H9 (cell line): ENCODE data around the gene UNC5B. TPM values are rescaled to one million over a fixed set of nuclear protein-coding genes. Genes with fewer than 3 reads are reported as not detected.

Experiments used
- DNase-seq: peaks from one replicate; pipeline ENCODE4 v3.0.0-alpha.2; 2017
- H2AFZ ChIP-seq: one replicate; pipeline ENCODE4 v1.6.1; 2013; ENCODE audit warnings: mild to moderate bottlenecking, low read length, control low read depth, moderate library complexity
- H2AK5ac ChIP-seq: 2 replicates; pipeline ENCODE4 v1.6.1; 2013; ENCODE audit warnings: low read length, control low read depth, mixed read lengths; ENCODE audit not compliant: insufficient read length
- H2BK120ac ChIP-seq: one replicate; pipeline ENCODE4 v1.6.1; 2013; ENCODE audit warnings: low read depth, mild to moderate bottlenecking, low read length, control low read depth, inconsistent platforms; ENCODE audit not compliant: poor library complexity, severe bottlenecking
- H2BK12ac ChIP-seq: 2 replicates; pipeline ENCODE4 v1.6.1; 2013; ENCODE audit warnings: low read length, control low read depth, mixed read lengths, low read depth; ENCODE audit not compliant: insufficient read length
- H2BK15ac ChIP-seq: 2 replicates; pipeline ENCODE4 v1.6.1; 2013; ENCODE audit warnings: low read depth, low read length, control low read depth
- H2BK20ac ChIP-seq: one replicate; pipeline ENCODE4 v1.6.1; 2013; ENCODE audit warnings: low read depth, mild to moderate bottlenecking, low read length, control low read depth, inconsistent platforms; ENCODE audit not compliant: poor library complexity, severe bottlenecking
- H2BK5ac ChIP-seq: 2 replicates; pipeline ENCODE4 v1.6.1; 2013; ENCODE audit warnings: low read length, control low read depth, mixed read lengths; ENCODE audit not compliant: insufficient read length
- H3K14ac ChIP-seq: 2 replicates; pipeline ENCODE4 v1.6.1; 2013; ENCODE audit warnings: low read length, control low read depth; ENCODE audit not compliant: insufficient read depth
- H3K18ac ChIP-seq: 2 replicates; pipeline ENCODE4 v1.6.1; 2013; ENCODE audit warnings: low read depth, mild to moderate bottlenecking, mixed read lengths, low read length, control low read depth; ENCODE audit not compliant: insufficient read length
- H3K23ac ChIP-seq: 2 replicates; pipeline ENCODE4 v1.6.1; 2013; ENCODE audit warnings: low read length, control low read depth, mixed read lengths, low read depth; ENCODE audit not compliant: insufficient read length
- H3K23me2 ChIP-seq: 2 replicates; pipeline ENCODE4 v1.6.1; 2013; ENCODE audit warnings: low read depth, mild to moderate bottlenecking, mixed read lengths, low read length, control low read depth; ENCODE audit not compliant: insufficient read length, poor library complexity, severe bottlenecking
- H3K27ac ChIP-seq: 2 replicates; pipeline ENCODE4 v1.5.1; 2013; ENCODE audit warnings: low read length, control low read depth, mixed read lengths, low read depth; ENCODE audit not compliant: insufficient read length
- H3K27me3 ChIP-seq: 2 replicates; pipeline ENCODE4 v1.6.1; 2013; ENCODE audit warnings: low read length, control low read depth, inconsistent platforms; ENCODE audit not compliant: insufficient read depth
- H3K4ac ChIP-seq: 2 replicates; pipeline ENCODE4 v1.6.1; 2013; ENCODE audit warnings: low read depth, mild to moderate bottlenecking, control low read depth, inconsistent platforms, low read length, moderate library complexity
- H3K4me1 ChIP-seq: 2 replicates; pipeline ENCODE4 v1.6.1; 2013; ENCODE audit warnings: low read length, control low read depth, inconsistent platforms; ENCODE audit not compliant: insufficient read depth
- H3K4me2 ChIP-seq: 2 replicates; pipeline ENCODE4 v1.6.1; 2013; ENCODE audit warnings: low read length, control low read depth, mixed read lengths; ENCODE audit not compliant: insufficient read length, insufficient read depth
- H3K56ac ChIP-seq: 2 replicates; pipeline ENCODE4 v1.6.1; 2013; ENCODE audit warnings: low read depth, mild to moderate bottlenecking, mixed read lengths, low read length, control low read depth; ENCODE audit not compliant: insufficient read length
- H3K79me1 ChIP-seq: 2 replicates; pipeline ENCODE4 v1.6.1; 2013; ENCODE audit warnings: low read depth, mild to moderate bottlenecking, moderate library complexity, low read length, control low read depth, inconsistent platforms; ENCODE audit not compliant: insufficient read depth, poor library complexity, severe bottlenecking
- H3K79me2 ChIP-seq: 2 replicates; pipeline ENCODE4 v1.6.1; 2013; ENCODE audit warnings: low read length, control low read depth, inconsistent platforms; ENCODE audit not compliant: insufficient read depth
- H3K9ac ChIP-seq: 2 replicates; pipeline ENCODE4 v1.6.1; 2013; ENCODE audit warnings: low read length, control low read depth, mixed read lengths; ENCODE audit not compliant: insufficient read length; ENCODE audit errors: extremely low read depth
- H3K9me3 ChIP-seq: one replicate; pipeline ENCODE4 v1.6.1; 2013; ENCODE audit warnings: low read depth, low read length, inconsistent platforms; ENCODE audit not compliant: control insufficient read depth
- H3T11ph ChIP-seq: one replicate; pipeline ENCODE4 v1.6.1; 2013; ENCODE audit warnings: mild to moderate bottlenecking, low read length, control low read depth, inconsistent platforms
- H4K20me1 ChIP-seq: one replicate; pipeline ENCODE4 v1.6.1; 2013; ENCODE audit not compliant: control insufficient read depth, insufficient read length, insufficient read depth
- H4K5ac ChIP-seq: 2 replicates; pipeline ENCODE4 v1.6.1; 2013; ENCODE audit warnings: low read depth, mild to moderate bottlenecking, mixed read lengths, low read length, control low read depth; ENCODE audit not compliant: insufficient read length
- H4K8ac ChIP-seq: replicated peaks from 2 replicates; pipeline ENCODE4 v1.6.1; 2013; ENCODE audit warnings: low read length, control low read depth, mixed read lengths, low read depth; ENCODE audit not compliant: insufficient read length
- H4K91ac ChIP-seq: 2 replicates; pipeline ENCODE4 v1.6.1; 2013; ENCODE audit warnings: low read depth, mild to moderate bottlenecking, moderate library complexity, mixed read lengths, low read length, control low read depth; ENCODE audit not compliant: insufficient read length
- H3K27ac Mint-ChIP-seq, 3 experiments: 2 replicates in 2 of 3; 3 replicates in 1 of 3; pipeline ENCODE4 v1.8.0; 2020 to 2021; ENCODE audit warnings: mixed read lengths in 3 of 3, mild to moderate bottlenecking in 1 of 3, moderate library complexity in 1 of 3
- H3K27me3 Mint-ChIP-seq: 2 replicates; pipeline ENCODE4 v1.8.0; 2021; ENCODE audit warnings: low read depth, mild to moderate bottlenecking, moderate library complexity, mixed read lengths
- H3K36me3 Mint-ChIP-seq, 3 experiments: 2 replicates in 2 of 3; 3 replicates in 1 of 3; pipeline ENCODE4 v1.8.0; 2020 to 2021; ENCODE audit warnings: low read depth in 3 of 3, mixed read lengths in 3 of 3; ENCODE audit not compliant: insufficient read depth in 1 of 3
- H3K4me1 Mint-ChIP-seq, 2 experiments: 2 replicates each; pipeline ENCODE4 v1.8.0; 2020; ENCODE audit warnings: mixed read lengths in 2 of 2
- H3K4me3 Mint-ChIP-seq, 2 experiments: 2 replicates in 1 of 2; 3 replicates in 1 of 2; pipeline ENCODE4 v1.8.0; 2020 to 2021; ENCODE audit warnings: mild to moderate bottlenecking in 2 of 2, mixed read lengths in 2 of 2, moderate library complexity in 1 of 2
- H3K9me3 Mint-ChIP-seq, 2 experiments: 2 replicates in 1 of 2; 3 replicates in 1 of 2; pipeline ENCODE4 v1.8.0; 2020; ENCODE audit warnings: mild to moderate bottlenecking in 2 of 2, mixed read lengths in 2 of 2, moderate library complexity in 1 of 2
- CTCF ChIP-seq: fragments of 200-600 bp; sonication (generic); conservative IDR thresholded peaks from 3 replicates; pipeline ENCODE4 v1.8.0; 2021; ENCODE audit warnings: antibody characterized with exemption, mild to moderate bottlenecking
- WGBS: extraction: QIAGEN DNeasy Blood & Tissue Kit; methylation state at CpG from one replicate; pipeline ENCODE4 v1.1.7; 2013; ENCODE audit warnings: missing lambda C conversion rate, low lambda C conversion rate, mixed read lengths; ENCODE audit not compliant: insufficient read length; ENCODE audit errors: extremely low coverage; 5-methylcytosine and 5-hydroxymethylcytosine counted together
- total RNA-seq: library from RNA; stranded (reverse); gene quantifications from 2 replicates; pipeline ENCODE4 v1.2.1, GENCODE V29; 2021

The UNC5B gene
- total RNA-seq, 1 experiment from 2014 or later: 28.4 TPM

- H3K27ac ChIP-seq: no peak overlapping the region
- H4K91ac ChIP-seq: no peak overlapping the region
- no peaks in the 10 kb centered on the region for H3K79me2 ChIP-seq
- H3K14ac ChIP-seq: no peak overlapping the region
- no peaks in the 10 kb centered on the region for H3K4me1 Mint-ChIP-seq
- no peak overlapping the region for H2AK5ac ChIP-seq
- no peaks in the 10 kb centered on the region for H4K20me1 ChIP-seq
- no peak for DNase-seq
- H3K27me3 ChIP-seq: no peaks in the 10 kb centered on the region
- H3K4me2 ChIP-seq: no peak overlapping the region
- H3K56ac ChIP-seq: no peak overlapping the region
- no peak overlapping the region for H2BK20ac ChIP-seq
- H2BK12ac ChIP-seq: no peak overlapping the region
- H3K27ac Mint-ChIP-seq: no peak overlapping the region; a peak in 1 of 7 replicates
- H3K9me3 Mint-ChIP-seq: no peaks in the 10 kb centered on the region
- H4K8ac ChIP-seq: no peak overlapping the region
- no peaks in the 10 kb centered on the region for H3K79me1 ChIP-seq
- H3K4me1 ChIP-seq: no peaks in the 10 kb centered on the region
- no peak overlapping the region for H2BK15ac ChIP-seq
- no peaks in the 10 kb centered on the region for H3K9me3 ChIP-seq
- TF ChIP-seq CTCF: no peak
- no peak overlapping the region for H2AFZ ChIP-seq
- no peak overlapping the region for H4K5ac ChIP-seq
- no peak overlapping the region for H3K18ac ChIP-seq
- no peak overlapping the region for H3T11ph ChIP-seq
- no peak overlapping the region for H3K23ac ChIP-seq
- no peak overlapping the region for H3K4ac ChIP-seq
- H3K23me2 ChIP-seq: no peaks in the 10 kb centered on the region
- H3K36me3 Mint-ChIP-seq: peaks cover 13 to 36% (median 24%) of the 10 kb centered on the region in 3 experiments; a peak in 6 of 7 replicates
- H2BK5ac ChIP-seq: no peak overlapping the region
- WGBS: no CpG with 5 or more reads among the region's 16 CpGs
- H3K4me3 Mint-ChIP-seq: no peak overlapping the region
- no peaks in the 10 kb centered on the region for H3K27me3 Mint-ChIP-seq
- no peak overlapping the region for H3K9ac ChIP-seq
- no peak overlapping the region for H2BK120ac ChIP-seq
These were observed 114.1 kb downstream of the UNC5B start for GRCh38 chr10:71326464-71326881.
